Panc1 (cell line): Measurements from ENCODE around the gene CREB3.

Experiments
- CTCF ChIP-seq: fragments of 450-650 bp; IDR thresholded peaks from 2 replicates; pipeline ENCODE4 v1.5.1; 2017; ENCODE audit warnings: mild to moderate bottlenecking
- POLR2AphosphoS5 ChIP-seq: IDR thresholded peaks from 2 replicates; pipeline ENCODE4 v1.6.1; 2012; ENCODE audit warnings: mild to moderate bottlenecking, low read depth, low read length, moderate library complexity
- TCF7L2 ChIP-seq: IDR thresholded peaks from 2 replicates; pipeline ENCODE4 v1.6.1; 2011; ENCODE audit warnings: mild to moderate bottlenecking, low read depth, low read length, inconsistent platforms

- TF ChIP-seq CTCF (no peak), TCF7L2 (no peak), POLR2AphosphoS5 (no peak)
Observed at GRCh38 chr9:35729101-35729500, 3.4 kb upstream of the CREB3 start.
